PC-9 (cell line): ENCODE measurements around the gene MMD. TPM values are rescaled to one million over a fixed set of nuclear protein-coding genes. Genes with fewer than 3 reads are reported as not detected.
A peak's percentile ranks its signal among the peaks of the same experiment; 100 is the strongest.
"Not testable (repeated sequence)": the region's sequence is repeated elsewhere in the genome, so short reads cannot be mapped to it uniquely, and the experiment has no call there.

ENCODE experiments used
- Bru-seq: library from RNA; stranded (reverse); fragments of 400-500 nt; gene quantifications from one replicate; lab custom pipeline; 2021; lab: Mats Ljungman, UMichigan
- BruChase-seq, 2 experiments: library from RNA; stranded (reverse); fragments of 400-500 nt; gene quantifications; one replicate each; lab custom pipeline; 2021; lab: Mats Ljungman, UMichigan
- BruUV-seq: library from RNA; stranded (reverse); fragments of 400-500 nt; replicated peaks from 2 replicates; lab custom pipeline; 2021; lab: Mats Ljungman, UMichigan
- CTCF ChIA-PET: fragments of 300-600 bp; sonication (Branson Sonifier 250); formaldehyde crosslinking; loops from one replicate; lab custom pipeline; 2022; ENCODE audit warnings: antibody characterized with exemption; lab: Charles Lee
- POLR2A ChIA-PET: fragments of 300-600 bp; sonication (Branson Sonifier 250); formaldehyde crosslinking; loops from one replicate; lab custom pipeline; 2022; ENCODE audit warnings: antibody characterized with exemption; ENCODE audit not compliant: unreplicated experiment; lab: Charles Lee
- DNase-seq, 2 experiments: peaks; one replicate each; pipeline versions ENCODE4 v3.0.0 to v3.0.0-alpha.2; 2015 to 2022; ENCODE audit warnings: mixed read lengths in 1 of 2
- H2AFZ ChIP-seq: fragments of 200-600 bp; sonication (generic); 2 replicates; pipeline ENCODE4 v1.8.1; 2017; ENCODE audit warnings: antibody characterized with exemption
- H3F3A ChIP-seq: fragments of 200-600 bp; sonication (generic); 2 replicates; pipeline ENCODE4 v1.8.1; 2017; ENCODE audit warnings: antibody characterized with exemption, mild to moderate bottlenecking, low read depth; ENCODE audit not compliant: insufficient read depth
- H3K27ac ChIP-seq: fragments of 200-600 bp; sonication (generic); 2 replicates; pipeline ENCODE4 v1.6.1; 2016; ENCODE audit warnings: mixed run types
- H3K27me3 ChIP-seq: fragments of 200-600 bp; sonication (generic); 2 replicates; pipeline ENCODE4 v1.6.1; 2016; ENCODE audit warnings: low read depth, mixed run types; ENCODE audit not compliant: insufficient read depth
- H3K36me3 ChIP-seq: fragments of 200-600 bp; sonication (generic); 2 replicates; pipeline ENCODE4 v1.6.1; 2016; ENCODE audit warnings: low read depth, mixed run types
- H3K4me1 ChIP-seq: fragments of 200-600 bp; sonication (generic); replicated peaks from 2 replicates; pipeline ENCODE4 v1.6.1; 2016; ENCODE audit warnings: mixed run types; ENCODE audit not compliant: insufficient read depth
- H3K4me2 ChIP-seq: fragments of 200-600 bp; sonication (generic); 2 replicates; pipeline ENCODE4 v1.6.1; 2017; ENCODE audit warnings: mixed run types
- H3K4me3 ChIP-seq: fragments of 200-600 bp; sonication (generic); 2 replicates; pipeline ENCODE4 v1.6.1; 2016; ENCODE audit warnings: mixed run types
- H3K79me2 ChIP-seq: fragments of 200-600 bp; sonication (generic); 2 replicates; pipeline ENCODE4 v1.6.1; 2017; ENCODE audit warnings: low read depth, mixed run types
- H3K9me2 ChIP-seq: fragments of 200-600 bp; sonication (generic); 2 replicates; pipeline ENCODE4 v1.8.1; 2017; ENCODE audit warnings: mild to moderate bottlenecking; ENCODE audit not compliant: insufficient read depth
- H3K9me3 ChIP-seq: fragments of 200-600 bp; sonication (generic); 2 replicates; pipeline ENCODE4 v1.8.1; 2016; ENCODE audit warnings: low read depth; ENCODE audit not compliant: insufficient read depth
- H4K20me1 ChIP-seq: fragments of 200-600 bp; sonication (generic); 2 replicates; pipeline ENCODE4 v1.8.1; 2017; ENCODE audit not compliant: insufficient read depth
- EZH2 ChIP-seq: fragments of 200-600 bp; sonication (generic); IDR thresholded peaks from 2 replicates; pipeline ENCODE4 v1.8.0; 2017; ENCODE audit warnings: antibody characterized with exemption, low read depth
- intact Hi-C: fragments of 100-400 bp; cut with micrococcal nuclease; formaldehyde crosslinking; loops from one replicate; pipeline ENCODE4 v1.10.0; 2022; ENCODE audit not compliant: unreplicated experiment
- long read RNA-seq: library from polyadenylated mRNA; stranded (forward); transcript quantifications from one replicate; pipeline ENCODE4 v2.0.0, GENCODE V29; 2022
- total RNA-seq: library from RNA; stranded (reverse); gene quantifications from 2 replicates; pipeline ENCODE4 v1.2.3, GENCODE V29; 2021
- TF ChIP-seq, protein P1 (sequence below): fragments of 200-600 bp; sonication (generic); conservative IDR thresholded peaks from 2 replicates; pipeline ENCODE4 v1.6.1; 2017; ENCODE audit warnings: mixed run types, antibody characterized with exemption, mild to moderate bottlenecking, moderate library complexity

The MMD gene
- total RNA-seq (7.2 and 9.9 TPM in 2 replicates), Bru-seq, nascent RNA (percentile 59 among the genes with signal in this experiment), BruChase-seq, experiment 1, labeled RNA remaining after a 2-hour chase (percentile 53 among the genes with signal in this experiment), BruChase-seq, experiment 2, labeled RNA remaining after a 6-hour chase (percentile 64 among the genes with signal in this experiment)
- long read RNA-seq, transcript MMD-201 (7 exons, 2,735 nt): major isoform, 17 of 18 reads
- long read RNA-seq, partial matches to known transcripts: 1 of 18 reads
- long read RNA-seq, other reads (novel, unspliced or antisense): 0 of 18 reads

DNA sequence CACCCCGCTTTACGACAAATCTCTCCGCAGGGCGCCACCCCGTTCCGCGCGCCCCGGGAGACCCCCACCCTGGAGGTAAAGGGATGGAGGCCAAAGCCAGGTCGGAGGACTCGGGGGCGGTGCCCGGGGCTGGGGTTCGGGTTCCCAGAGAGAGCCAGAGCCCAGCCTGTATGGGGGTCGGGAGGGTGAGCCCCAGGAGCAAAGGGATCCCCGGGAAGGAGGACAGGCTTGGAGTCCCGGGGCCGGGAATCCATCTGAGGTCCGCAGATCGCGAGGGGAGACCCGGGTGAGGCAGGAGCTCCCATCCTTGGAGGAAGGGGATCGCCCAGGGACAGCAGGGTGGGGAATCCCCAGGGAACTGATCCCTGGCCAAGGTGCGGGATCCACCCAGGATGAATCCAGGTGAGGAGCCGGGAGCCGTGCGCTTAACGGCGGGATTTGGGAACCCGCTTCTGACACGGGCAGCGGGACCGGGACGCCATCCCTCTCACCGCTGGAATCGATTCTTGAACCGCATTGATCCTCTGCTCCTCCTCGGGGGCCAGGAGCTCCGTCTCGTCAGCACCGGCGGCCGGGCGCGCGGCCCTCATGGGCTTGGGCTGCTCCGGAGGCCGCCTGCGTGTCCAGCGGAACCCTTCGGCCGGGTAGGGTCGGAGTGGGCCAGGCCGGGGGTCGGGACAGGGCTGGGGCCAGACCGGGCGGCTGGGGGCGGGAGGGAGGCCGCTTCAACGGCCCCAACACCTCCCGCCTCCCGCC, at the start of gene MMD:
TSS of gene MMD (minus strand) at position 657 of the 756 bp plus-strand sequence. CDS start at position 517, 140 bp downstream.
- H3K4me2 ChIP-seq: peak within 1 kb of the TSS; percentile 96
- no peak for DNase-seq
- no peaks in the 10 kb centered on the region for H3K36me3 ChIP-seq
- no peak within 1 kb of the TSS for H3K27ac ChIP-seq
- intact Hi-C loops: no loop called here
- H3K4me1 ChIP-seq: peaks cover 21% of the 10 kb centered on the region; the same call in 1 of the 2 replicates
- no peaks in the 10 kb centered on the region for H4K20me1 ChIP-seq
- H3K79me2 ChIP-seq: peaks cover 17% of the 10 kb centered on the region; the same call in 1 of the 2 replicates
- H3K9me2 ChIP-seq: no peaks in the 10 kb centered on the region
- POLR2A ChIA-PET: no interaction called here
- TF ChIP-seq, protein P1, sequence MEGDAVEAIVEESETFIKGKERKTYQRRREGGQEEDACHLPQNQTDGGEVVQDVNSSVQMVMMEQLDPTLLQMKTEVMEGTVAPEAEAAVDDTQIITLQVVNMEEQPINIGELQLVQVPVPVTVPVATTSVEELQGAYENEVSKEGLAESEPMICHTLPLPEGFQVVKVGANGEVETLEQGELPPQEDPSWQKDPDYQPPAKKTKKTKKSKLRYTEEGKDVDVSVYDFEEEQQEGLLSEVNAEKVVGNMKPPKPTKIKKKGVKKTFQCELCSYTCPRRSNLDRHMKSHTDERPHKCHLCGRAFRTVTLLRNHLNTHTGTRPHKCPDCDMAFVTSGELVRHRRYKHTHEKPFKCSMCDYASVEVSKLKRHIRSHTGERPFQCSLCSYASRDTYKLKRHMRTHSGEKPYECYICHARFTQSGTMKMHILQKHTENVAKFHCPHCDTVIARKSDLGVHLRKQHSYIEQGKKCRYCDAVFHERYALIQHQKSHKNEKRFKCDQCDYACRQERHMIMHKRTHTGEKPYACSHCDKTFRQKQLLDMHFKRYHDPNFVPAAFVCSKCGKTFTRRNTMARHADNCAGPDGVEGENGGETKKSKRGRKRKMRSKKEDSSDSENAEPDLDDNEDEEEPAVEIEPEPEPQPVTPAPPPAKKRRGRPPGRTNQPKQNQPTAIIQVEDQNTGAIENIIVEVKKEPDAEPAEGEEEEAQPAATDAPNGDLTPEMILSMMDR: no peak
- no peak for TF ChIP-seq EZH2
- CTCF ChIA-PET: no interaction called here
- TSS peak; percentile 42 for BruUV-seq
- peak within 1 kb of the TSS; percentile 97 for H3K4me3 ChIP-seq
- no peaks in the 10 kb centered on the region for H3F3A ChIP-seq
- H2AFZ ChIP-seq: peak within 1 kb of the TSS; percentile 98
- no peaks in the 10 kb centered on the region for H3K27me3 ChIP-seq
- no peaks in the 10 kb centered on the region for H3K9me3 ChIP-seq

GRCh38 chr17:55466671-55467070, 45.0 kb upstream of the MMD start:
- no peaks in the 10 kb centered on the region for H3K27me3 ChIP-seq
- H3K4me1 ChIP-seq: no peaks in the 10 kb centered on the region
- H3K27ac ChIP-seq: no peak overlapping the region
- peaks cover 13% of the 10 kb centered on the region; the same call in 1 of the 2 replicates for H3K9me3 ChIP-seq
- H2AFZ ChIP-seq: no peak overlapping the region
- DNase-seq: no peak
- no peaks in the 10 kb centered on the region for H3K9me2 ChIP-seq
- H3K4me2 ChIP-seq: no peak overlapping the region
- H3F3A ChIP-seq: no peaks in the 10 kb centered on the region
- TF ChIP-seq, protein P1: no peak
- no peak for TF ChIP-seq EZH2
- intact Hi-C loops: no loop called here
- no peaks in the 10 kb centered on the region for H3K79me2 ChIP-seq
- ChIA-PET CTCF (no interaction called here), POLR2A (no interaction called here)
- H3K4me3 ChIP-seq: no peak overlapping the region
- no peaks in the 10 kb centered on the region for H4K20me1 ChIP-seq
- no TSS peak for BruUV-seq
- no peaks in the 10 kb centered on the region for H3K36me3 ChIP-seq

GRCh38 chr17:55465771-55466170, 44.1 kb upstream of the MMD start:
- H4K20me1 ChIP-seq, H3K4me1 ChIP-seq, H3K79me2 ChIP-seq, H3K27ac ChIP-seq, H3K4me2 ChIP-seq, BruUV-seq, H3K4me3 ChIP-seq, H3F3A ChIP-seq, H3K36me3 ChIP-seq, H2AFZ ChIP-seq, CTCF ChIA-PET, POLR2A ChIA-PET, DNase-seq, intact Hi-C loops, H3K9me2 ChIP-seq, H3K27me3 ChIP-seq: not testable (repeated sequence)
- H3K9me3 ChIP-seq: peaks cover 13% of the 10 kb centered on the region; the same call in 1 of the 2 replicates
